ENCODE results near the gene PDP2.
A peak's percentile ranks its signal among the peaks of the same experiment; 100 is the strongest.

PDP2 gene

DNA sequence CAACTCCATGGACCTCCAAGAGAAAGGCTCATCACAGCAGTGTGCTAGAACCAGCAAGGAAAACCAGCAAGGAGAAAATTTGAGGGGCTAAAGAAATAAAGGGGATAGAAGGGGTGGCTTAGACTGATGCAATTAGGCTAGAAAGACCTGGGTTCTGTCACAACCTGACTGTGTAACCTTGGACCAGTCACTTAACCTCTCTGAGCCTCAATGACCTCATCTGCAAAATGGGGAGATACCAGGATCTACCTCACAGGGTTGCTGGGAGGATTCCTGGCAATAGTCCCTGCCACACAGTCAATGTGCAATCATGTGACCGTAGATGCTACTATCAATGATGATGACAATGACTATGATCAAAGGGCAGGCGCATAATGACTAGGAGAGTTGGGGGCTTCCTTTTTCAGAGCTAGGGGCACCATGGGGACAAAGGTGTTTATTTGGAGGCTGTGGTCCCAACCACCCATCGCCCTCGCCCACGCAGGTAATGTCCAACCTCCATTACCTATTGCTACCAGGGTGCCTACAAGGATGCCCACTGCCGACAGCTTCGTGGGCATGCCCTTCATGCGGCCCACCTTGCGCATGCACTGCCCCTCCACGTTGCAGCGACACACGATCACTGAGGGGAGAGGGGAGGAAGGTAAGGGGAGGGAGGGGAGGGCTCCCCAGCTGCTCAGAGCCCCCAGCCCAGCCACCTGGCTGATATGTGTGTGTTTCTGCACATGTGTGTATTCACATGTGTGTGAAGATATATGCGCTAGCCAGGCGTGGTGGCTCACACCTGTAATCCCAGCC, 28.6 kb downstream of the PDP2 start:
- peaks cover 0 to 2% of the 10 kb centered on the region in 2 donors for H3K4me1 Mint-ChIP-seq
- H3K4me3 Mint-ChIP-seq: no peak overlapping the region
- ATAC-seq (replicated peaks) (no peak), DNase-seq (no peak)
- H3K36me3 Mint-ChIP-seq: no peaks in the 10 kb centered on the region
- H3K27ac Mint-ChIP-seq: no peak overlapping the region
- peaks cover 12 to 21% of the 10 kb centered on the region in 2 donors for H3K27me3 Mint-ChIP-seq
- no peaks in the 10 kb centered on the region for H3K9me3 Mint-ChIP-seq

DNA sequence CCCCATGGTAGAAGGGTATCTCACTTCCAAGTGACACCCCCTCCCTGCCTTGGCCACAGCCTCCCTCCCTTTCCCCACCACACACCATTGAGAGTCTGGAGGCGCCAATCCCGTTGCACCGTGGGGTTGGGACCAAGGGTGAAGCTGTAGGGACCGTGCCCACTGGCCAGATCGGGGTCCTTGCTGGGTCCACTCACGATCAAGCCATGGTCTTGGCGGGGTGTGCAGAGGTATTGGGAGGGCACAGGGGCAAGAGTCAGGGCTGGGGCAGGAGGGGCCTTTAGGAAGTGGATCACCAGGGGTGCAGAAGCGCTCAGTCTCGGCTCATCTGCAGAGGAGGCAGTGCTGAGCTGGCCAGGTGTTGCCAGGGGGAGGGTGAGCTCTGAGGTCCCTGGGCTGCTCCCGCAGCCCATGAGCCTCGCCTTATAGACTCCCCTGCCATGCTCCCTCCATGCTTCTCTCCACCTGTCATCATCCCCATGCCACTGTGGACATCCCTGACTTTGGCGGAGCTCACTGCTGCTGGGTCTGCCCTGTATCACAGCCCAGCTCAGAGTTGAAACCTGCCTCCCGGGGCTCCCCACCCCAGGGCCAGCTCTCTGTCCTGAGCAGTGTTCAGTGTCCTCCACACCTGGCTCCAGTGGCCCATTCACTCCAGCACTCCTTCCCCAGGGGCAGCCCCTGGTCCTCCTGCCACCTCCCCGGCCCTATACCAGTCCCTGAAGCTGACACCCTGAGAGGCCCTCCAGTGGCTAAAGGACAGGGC, 30.0 kb downstream of the PDP2 start:
- no peaks in the 10 kb centered on the region for H3K9me3 Mint-ChIP-seq
- ATAC-seq (replicated peaks) (no peak), DNase-seq (no peak)
- no peak overlapping the region for H3K27ac Mint-ChIP-seq
- H3K27me3 Mint-ChIP-seq: peaks cover 16 to 27% of the 10 kb centered on the region in 2 donors
- no peak overlapping the region for H3K4me3 Mint-ChIP-seq
- peaks cover 0 to 2% of the 10 kb centered on the region in 2 donors for H3K4me1 Mint-ChIP-seq
- no peaks in the 10 kb centered on the region for H3K36me3 Mint-ChIP-seq

DNA sequence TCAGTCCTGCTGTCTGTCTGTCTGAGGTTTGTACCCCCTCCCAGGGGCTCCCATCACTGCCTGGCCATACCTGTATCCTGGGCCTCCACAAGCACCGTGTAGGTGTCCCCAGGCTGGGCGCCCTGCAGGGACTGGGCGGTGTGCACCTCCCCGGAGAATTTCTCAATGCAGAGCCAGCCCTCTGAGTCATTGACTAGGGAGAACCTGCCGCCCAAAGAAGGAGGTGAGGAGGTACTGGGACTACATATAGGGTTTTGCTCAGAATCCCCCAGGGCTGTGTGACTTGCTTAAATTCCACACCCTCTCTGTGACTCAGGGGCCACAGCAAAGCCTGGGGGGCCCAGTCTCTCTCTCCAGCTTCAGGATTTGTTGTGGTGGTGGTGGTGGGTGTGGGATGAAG, 30.8 kb downstream of the PDP2 start:
- peaks cover 16 to 32% of the 10 kb centered on the region in 2 donors for H3K27me3 Mint-ChIP-seq
- H3K27ac Mint-ChIP-seq: no peak overlapping the region
- DNase-seq: no peak
- ATAC-seq (replicated peaks): peak in 1 of 2 donors; percentile 5
- H3K36me3 Mint-ChIP-seq: no peaks in the 10 kb centered on the region
- H3K4me3 Mint-ChIP-seq: no peak overlapping the region
- peaks cover 0 to 2% of the 10 kb centered on the region in 2 donors for H3K4me1 Mint-ChIP-seq
- no peaks in the 10 kb centered on the region for H3K9me3 Mint-ChIP-seq

DNA sequence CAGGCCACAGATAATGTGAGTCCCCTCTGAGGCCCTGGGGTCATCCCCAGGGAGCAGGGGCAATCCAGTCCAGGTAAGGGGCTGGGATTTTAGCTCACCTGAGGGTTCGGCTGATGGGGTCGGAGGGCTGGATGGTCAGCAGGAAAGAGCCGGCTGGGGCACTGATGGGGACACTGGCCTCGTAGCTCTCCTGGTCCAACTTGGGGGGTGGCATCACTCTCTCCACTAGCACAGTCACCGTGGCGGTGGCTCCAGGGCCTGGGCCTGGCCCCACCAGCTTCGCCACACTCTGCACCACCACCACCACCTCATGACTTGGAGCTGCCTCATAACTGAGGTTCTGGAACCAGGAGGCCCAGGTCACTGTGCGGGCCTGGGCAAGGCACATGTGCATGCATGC, 31.5 kb downstream of the PDP2 start:
- ATAC-seq (replicated peaks) (no peak), DNase-seq (no peak)
- H3K4me3 Mint-ChIP-seq: no peak overlapping the region
- H3K27me3 Mint-ChIP-seq: peaks cover 16 to 39% of the 10 kb centered on the region in 2 donors
- no peaks in the 10 kb centered on the region for H3K36me3 Mint-ChIP-seq
- H3K27ac Mint-ChIP-seq: no peak overlapping the region
- H3K9me3 Mint-ChIP-seq: no peaks in the 10 kb centered on the region
- H3K4me1 Mint-ChIP-seq: no peaks in the 10 kb centered on the region

DNA sequence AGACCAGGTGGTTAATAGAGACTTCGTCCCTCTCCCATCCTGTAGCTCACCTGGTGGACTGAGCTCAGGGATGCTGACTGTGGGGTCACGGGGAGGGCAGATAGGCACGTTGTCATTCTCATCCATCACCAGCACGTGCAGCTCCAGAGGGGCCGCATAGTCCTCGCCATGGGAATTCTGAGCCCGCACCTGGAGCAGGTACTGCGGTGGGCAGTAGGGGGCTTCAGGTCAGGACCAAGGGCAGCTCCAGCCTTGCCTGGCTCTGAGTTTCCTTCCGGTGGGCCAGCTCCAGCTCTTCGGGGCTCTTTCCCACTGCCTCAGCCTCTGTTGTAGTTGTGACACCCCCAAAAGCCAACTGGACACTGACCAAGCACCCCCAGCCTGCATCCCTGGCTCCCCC, 32.8 kb downstream of the PDP2 start:
- ATAC-seq (replicated peaks): no peak

DNA sequence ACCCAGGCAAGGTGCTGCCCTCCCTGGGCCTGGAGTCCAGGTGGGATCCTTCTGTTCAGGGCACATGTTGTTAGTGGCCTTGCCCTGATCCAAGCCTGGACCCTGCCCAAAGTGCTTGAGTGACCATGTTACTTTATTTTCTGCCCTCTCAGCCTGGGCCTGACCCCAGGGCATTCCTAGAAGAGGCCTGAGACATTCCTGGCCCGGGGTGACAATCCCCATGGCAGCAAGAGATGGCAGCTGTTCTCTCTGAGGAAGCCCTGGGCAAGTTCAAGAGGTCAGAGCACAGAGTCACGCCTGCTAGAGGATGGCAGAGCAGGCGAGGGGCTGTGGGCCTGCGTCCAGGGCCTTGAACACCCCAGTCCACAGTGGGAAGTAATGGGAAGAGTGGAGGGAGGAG, 33.4 kb downstream of the PDP2 start:
- Mint-ChIP-seq H3K4me3 (no peak overlapping the region), H3K27me3 (peaks cover 20 to 31% of the 10 kb centered on the region in 2 donors), H3K27ac (no peak overlapping the region), H3K36me3 (no peaks in the 10 kb centered on the region), H3K4me1 (no peaks in the 10 kb centered on the region), H3K9me3 (no peaks in the 10 kb centered on the region)
- no peak for ATAC-seq (replicated peaks)
- DNase-seq: no peak

More for the DNA sequence above, 32.8 kb downstream of the PDP2 start:
- H3K9me3 Mint-ChIP-seq: no peaks in the 10 kb centered on the region
- H3K27me3 Mint-ChIP-seq: peaks cover 17 to 31% of the 10 kb centered on the region in 2 donors
- H3K36me3 Mint-ChIP-seq: no peaks in the 10 kb centered on the region
- no peaks in the 10 kb centered on the region for H3K4me1 Mint-ChIP-seq
- no peak overlapping the region for H3K27ac Mint-ChIP-seq
- DNase-seq: no peak
- H3K4me3 Mint-ChIP-seq: no peak overlapping the region

DNA sequence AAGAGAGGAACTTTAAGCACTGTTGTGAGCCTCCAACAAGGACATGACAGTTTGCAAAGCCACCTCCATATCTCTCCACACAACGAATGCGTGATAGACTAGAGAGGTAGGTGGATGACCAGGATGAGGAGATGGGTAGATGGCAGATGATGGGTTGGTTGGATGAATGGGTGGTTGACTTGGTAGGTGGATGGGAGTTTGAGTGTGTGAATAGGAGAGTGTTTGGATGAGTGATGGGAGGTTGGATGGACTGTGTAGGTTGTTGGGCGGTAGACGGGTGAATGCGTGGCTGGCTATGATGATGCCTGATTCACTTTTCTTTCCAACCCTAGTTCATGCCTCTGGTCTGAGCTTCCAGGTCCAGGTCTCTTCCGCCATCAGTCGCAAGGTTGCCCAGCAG, 34.2 kb downstream of the PDP2 start:
- H3K27ac Mint-ChIP-seq: no peak overlapping the region
- DNase-seq: no peak
- H3K4me3 Mint-ChIP-seq: no peak overlapping the region
- no peaks in the 10 kb centered on the region for H3K9me3 Mint-ChIP-seq
- peaks cover 25 to 38% of the 10 kb centered on the region in 2 donors for H3K27me3 Mint-ChIP-seq
- no peaks in the 10 kb centered on the region for H3K4me1 Mint-ChIP-seq
- no peak for ATAC-seq (replicated peaks)
- no peaks in the 10 kb centered on the region for H3K36me3 Mint-ChIP-seq

DNA sequence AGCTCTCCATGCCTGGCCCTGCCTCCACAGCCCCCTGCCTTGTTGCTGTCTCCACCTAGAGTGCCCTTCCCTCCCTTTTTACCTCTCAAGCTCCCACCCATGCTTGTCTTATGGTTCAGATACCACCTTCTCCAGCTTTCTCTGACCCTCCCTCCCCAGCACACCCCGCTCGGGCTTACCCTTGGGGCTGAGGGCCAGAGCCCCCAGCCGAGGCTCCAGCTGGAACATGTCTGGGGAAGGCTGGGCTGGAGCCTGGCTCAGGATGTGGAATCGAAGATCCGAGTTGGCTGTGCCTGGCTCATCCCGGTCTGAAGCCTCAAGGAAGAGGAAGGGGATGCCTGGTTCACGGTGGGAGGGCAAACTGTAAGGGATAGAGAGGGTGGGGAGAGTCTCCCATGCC, 34.7 kb downstream of the PDP2 start:
- ATAC-seq (replicated peaks) (no peak), DNase-seq (no peak)
- no peaks in the 10 kb centered on the region for H3K9me3 Mint-ChIP-seq
- H3K4me1 Mint-ChIP-seq: no peaks in the 10 kb centered on the region
- H3K27me3 Mint-ChIP-seq: peaks cover 20 to 40% of the 10 kb centered on the region in 2 donors
- no peaks in the 10 kb centered on the region for H3K36me3 Mint-ChIP-seq
- no peak overlapping the region for H3K4me3 Mint-ChIP-seq
- H3K27ac Mint-ChIP-seq: no peak overlapping the region

DNA sequence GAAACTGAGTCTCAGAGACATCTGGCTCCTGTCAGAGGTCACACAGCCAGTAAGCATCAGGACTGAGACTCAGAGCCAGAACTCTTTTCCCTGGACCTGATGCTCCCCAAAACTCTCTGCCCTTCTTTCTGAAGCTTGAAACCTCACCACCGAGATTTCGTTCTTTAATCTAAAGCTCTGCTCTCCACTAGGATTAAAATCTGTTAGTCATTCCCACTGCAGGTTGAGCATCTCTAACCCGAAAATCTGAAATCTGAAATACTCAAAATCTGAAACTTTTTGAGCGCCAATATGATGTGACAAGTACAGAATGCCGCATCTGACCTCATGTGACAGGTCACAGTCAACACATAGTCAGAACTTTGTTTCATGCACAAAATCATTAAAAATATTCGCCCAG, 36.2 kb downstream of the PDP2 start:
- no peak overlapping the region for H3K4me3 Mint-ChIP-seq
- no peak overlapping the region for H3K27ac Mint-ChIP-seq
- ATAC-seq (replicated peaks) (no peak), DNase-seq (no peak)
- H3K36me3 Mint-ChIP-seq: no peaks in the 10 kb centered on the region
- H3K9me3 Mint-ChIP-seq: no peaks in the 10 kb centered on the region
- H3K27me3 Mint-ChIP-seq: peaks cover 22 to 46% of the 10 kb centered on the region in 2 donors
- H3K4me1 Mint-ChIP-seq: no peaks in the 10 kb centered on the region

DNA sequence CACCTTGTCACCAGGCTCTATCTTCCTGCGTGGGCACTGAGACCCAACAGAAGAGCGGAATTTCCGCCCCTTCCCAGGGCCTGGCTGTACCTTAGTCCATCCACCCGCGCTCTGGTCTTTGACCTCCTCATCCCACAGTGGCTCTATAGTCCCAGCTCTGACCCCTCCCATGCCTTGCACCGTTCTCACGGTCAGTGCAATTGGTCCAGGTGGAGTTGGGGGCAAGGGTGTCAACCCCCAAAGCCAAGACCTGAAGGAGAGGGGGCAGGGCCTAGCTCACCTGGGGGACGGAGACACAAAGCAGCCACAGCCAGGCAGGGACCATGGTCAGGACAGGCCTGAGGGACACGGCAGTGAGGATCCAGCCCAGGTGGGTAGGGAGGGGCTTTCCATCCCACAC, 37.4 kb downstream of the PDP2 start:
- H3K36me3 Mint-ChIP-seq: no peaks in the 10 kb centered on the region
- no peaks in the 10 kb centered on the region for H3K4me1 Mint-ChIP-seq
- ATAC-seq (replicated peaks): no peak
- H3K27ac Mint-ChIP-seq: no peak overlapping the region
- DNase-seq: no peak
- H3K27me3 Mint-ChIP-seq: peaks cover 21 to 39% of the 10 kb centered on the region in 2 donors
- H3K9me3 Mint-ChIP-seq: no peaks in the 10 kb centered on the region
- no peak overlapping the region for H3K4me3 Mint-ChIP-seq

DNA sequence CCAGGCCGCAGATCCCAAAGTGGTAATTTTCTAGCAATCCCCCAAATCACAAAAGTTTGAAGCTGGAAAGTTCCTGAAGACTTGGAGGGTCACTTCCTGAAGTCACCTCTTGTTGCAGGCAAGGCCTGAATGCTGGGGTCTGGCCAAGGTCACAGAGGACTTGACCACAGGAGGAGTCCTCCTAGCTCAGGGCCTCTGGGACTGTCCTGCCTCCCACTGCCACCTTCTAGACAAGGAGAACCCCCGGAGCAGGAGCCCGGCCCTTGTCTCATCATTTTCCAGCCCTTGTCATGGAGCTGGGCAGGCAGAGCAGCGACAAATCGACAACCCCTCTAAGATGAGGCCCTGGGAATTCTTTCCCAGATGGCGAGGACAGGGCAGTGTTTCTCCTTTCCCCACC, 38.0 kb downstream of the PDP2 start:
- Mint-ChIP-seq H3K36me3 (no peaks in the 10 kb centered on the region), H3K27ac (no peak overlapping the region), H3K4me1 (peaks cover 4 to 5% of the 10 kb centered on the region in 2 donors), H3K9me3 (no peaks in the 10 kb centered on the region), H3K4me3 (peak overlapping the region in 1 of 2 donors; percentile 14), H3K27me3 (peaks cover 26 to 45% of the 10 kb centered on the region in 2 donors)
- ATAC-seq (replicated peaks) (no peak), DNase-seq (no peak)

DNA sequence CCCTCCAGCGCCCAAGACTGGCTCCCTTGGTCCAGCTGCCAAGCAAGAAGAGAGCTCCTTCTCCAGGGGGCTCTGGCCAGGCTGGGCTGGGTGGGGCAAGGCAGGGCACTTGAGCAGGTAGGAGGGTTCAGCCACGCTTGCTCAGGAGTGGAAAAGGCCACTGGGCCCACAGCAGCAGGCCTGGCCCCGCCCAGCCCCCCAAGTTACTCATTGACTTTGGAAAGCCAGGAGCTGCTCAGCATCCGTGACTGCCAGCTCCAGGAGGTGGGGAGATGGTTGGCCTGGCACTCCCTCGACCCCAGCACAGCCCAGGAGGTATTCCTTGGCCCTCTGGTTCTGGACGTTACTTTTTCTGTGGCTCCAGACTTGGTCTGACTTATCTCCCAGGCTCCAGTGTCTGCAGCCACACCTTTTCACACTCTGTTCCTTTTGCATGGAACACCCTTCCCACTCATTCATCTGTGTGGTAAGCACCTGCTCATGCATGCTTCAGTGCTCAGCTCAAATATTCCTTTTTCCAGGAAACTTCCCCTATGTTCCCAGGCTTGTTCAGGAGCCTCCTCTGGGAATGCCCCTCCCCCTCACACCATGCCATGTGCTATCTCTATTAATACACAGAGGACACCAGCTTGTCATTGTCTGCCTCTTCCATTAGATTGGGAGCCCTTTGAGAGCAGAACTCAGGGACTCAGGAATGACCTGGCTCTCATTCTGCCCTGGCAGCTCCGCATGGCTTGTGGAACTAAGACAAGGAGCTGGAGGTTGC, 38.7 kb downstream of the PDP2 start, which contains the start of gene CDH16:
Gene CDH16 (minus strand): TSS at position 83 of the 766 bp plus-strand sequence. CDS start 820 bp downstream, outside the sequence.
- peaks cover 11 to 12% of the 10 kb centered on the region in 2 donors for H3K4me1 Mint-ChIP-seq
- H3K27me3 Mint-ChIP-seq: peaks cover 33 to 51% of the 10 kb centered on the region in 2 donors

DNA sequence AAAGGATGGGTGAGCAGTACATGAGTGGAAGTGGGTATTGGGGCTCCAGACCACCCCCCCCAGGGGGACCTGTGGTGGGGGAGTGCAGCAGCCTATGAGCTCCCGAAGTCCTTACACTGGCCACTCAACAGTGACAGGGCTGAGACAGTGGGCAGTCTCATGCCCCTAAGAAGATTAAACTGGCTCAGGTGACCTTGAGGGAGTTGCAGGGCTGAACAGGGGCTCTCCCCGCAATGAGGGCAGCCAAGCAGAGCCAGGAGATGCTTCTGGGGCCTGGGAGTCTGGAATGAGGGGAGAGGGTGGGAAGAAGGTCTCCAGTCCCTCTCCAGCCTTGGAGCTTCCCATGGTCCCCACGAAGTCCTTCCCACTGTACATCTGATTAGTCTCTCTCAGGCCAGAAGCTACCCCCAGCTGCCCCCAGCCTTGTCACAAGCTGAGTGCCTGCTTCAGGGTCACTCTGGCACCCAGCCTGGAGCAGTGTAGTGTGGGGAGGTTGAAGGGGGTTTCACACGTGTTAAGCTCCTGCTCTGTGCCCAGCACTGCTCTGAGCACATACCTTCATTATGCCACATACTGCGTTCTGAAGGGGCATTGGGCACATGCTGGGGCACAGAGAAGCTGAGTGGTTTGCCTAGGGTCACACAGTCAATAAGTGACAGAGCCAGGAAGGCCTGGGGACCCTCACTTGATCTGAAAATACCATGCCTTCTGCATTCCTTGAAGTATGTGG, 39.4 kb downstream of the PDP2 start:
- H3K4me3 Mint-ChIP-seq: no peak overlapping the region
- no peaks in the 10 kb centered on the region for H3K36me3 Mint-ChIP-seq
- DNase-seq (no peak), ATAC-seq (replicated peaks) (no peak)
- no peaks in the 10 kb centered on the region for H3K9me3 Mint-ChIP-seq
- H3K27ac Mint-ChIP-seq: no peak overlapping the region
- H3K27me3 Mint-ChIP-seq: peaks cover 31 to 58% of the 10 kb centered on the region in 2 donors
- peaks cover 13 to 17% of the 10 kb centered on the region in 2 donors for H3K4me1 Mint-ChIP-seq

More for the DNA sequence above, 38.7 kb downstream of the PDP2 start, which contains the start of gene CDH16:
- DNase-seq: no peak
- H3K9me3 Mint-ChIP-seq: no peaks in the 10 kb centered on the region
- H3K4me3 Mint-ChIP-seq: peak within 1 kb of the TSS in 1 of 2 donors; percentile 14
- no peak within 1 kb of the TSS for H3K27ac Mint-ChIP-seq
- no peak for ATAC-seq (replicated peaks)
- no peaks in the 10 kb centered on the region for H3K36me3 Mint-ChIP-seq

DNA sequence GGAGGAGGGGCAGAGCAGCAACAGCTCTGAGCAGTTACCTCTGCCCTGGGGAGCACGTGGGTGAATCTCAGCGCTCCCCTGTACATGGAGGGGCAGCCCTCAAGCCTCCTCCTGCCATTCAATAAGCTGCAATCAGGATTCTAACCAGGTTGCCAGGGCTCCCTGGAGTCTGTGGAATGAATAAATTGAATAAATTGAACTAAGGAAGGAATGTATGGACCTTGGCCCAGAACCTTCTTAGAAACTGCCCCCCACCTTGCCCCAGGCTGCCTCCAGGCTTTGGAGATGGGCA, 39.9 kb downstream of the PDP2 start:
- no peak overlapping the region for H3K4me3 Mint-ChIP-seq
- peaks cover 14 to 20% of the 10 kb centered on the region in 2 donors for H3K4me1 Mint-ChIP-seq
- peaks cover 32 to 56% of the 10 kb centered on the region in 2 donors for H3K27me3 Mint-ChIP-seq
- no peak for ATAC-seq (replicated peaks)
- H3K27ac Mint-ChIP-seq: no peak overlapping the region
- DNase-seq: no peak
- H3K36me3 Mint-ChIP-seq: no peaks in the 10 kb centered on the region
- no peaks in the 10 kb centered on the region for H3K9me3 Mint-ChIP-seq

Measured in stimulated activated naive B cell treated with anti-CD40 and anti-IgM and Interleukin-4, amounts not matched to agents 10 μg/mL and 1 μg/mL and 100 μg/mL, for 72 hours (primary cell).